Left lung (tissue), 10 donors: ENCODE data around the gene ADAMTSL5. TPM values are rescaled to one million over a fixed set of nuclear protein-coding genes. Genes with fewer than 3 reads are reported as not detected.

ENCODE experiments used
- ATAC-seq: fragments of 200-7000 bp; cut with Tn5 transposase; one replicate; pipeline ENCODE4 v1.9.1; 2020; ENCODE audit warnings: moderate library complexity
- DNase-seq, 4 donors: peaks; one replicate each; pipeline ENCODE4 v3.0.0-alpha.2; 2013 to 2020
- H3K27ac ChIP-seq, 2 donors: fragments of 200-600 bp; sonication (generic) in 1 of 2; one replicate each; pipeline versions ENCODE4 v1.5.0 to v1.8.0; 2020 to 2021
- H3K27me3 ChIP-seq, 2 donors: fragments of 200-600 bp; sonication (generic) in 1 of 2; one replicate each; pipeline versions ENCODE4 v1.5.0 to v1.8.0; 2020 to 2021
- H3K36me3 ChIP-seq, 2 donors: fragments of 200-600 bp; sonication (generic) in 1 of 2; one replicate each; pipeline versions ENCODE4 v1.5.0 to v1.8.0; 2020 to 2021
- H3K4me1 ChIP-seq, 2 donors: fragments of 200-600 bp; one replicate each; pipeline ENCODE4 v1.8.0; 2021
- H3K4me3 ChIP-seq, 2 donors: fragments of 200-600 bp; sonication (generic) in 1 of 2; one replicate each; pipeline versions ENCODE4 v1.5.0 to v1.8.0; 2020 to 2021; ENCODE audit warnings: mild to moderate bottlenecking in 1 of 2
- H3K9me3 ChIP-seq, 2 donors: fragments of 200-600 bp; sonication (generic) in 1 of 2; one replicate each; pipeline versions ENCODE4 v1.5.0 to v1.8.0; 2020 to 2021
- intact Hi-C, 2 donors: fragments of 100-400 bp; cut with DNase I; formaldehyde crosslinking; loops; one replicate each; pipeline versions ENCODE4 v1.11.2 to v1.14.2; 2022
- polyA plus RNA-seq, 6 donors: library from polyadenylated mRNA; unstranded; fragments of 120-200 nt; gene quantifications; one replicate each; pipeline ENCODE4 v1.2.1, GENCODE V29; 2013; ENCODE audit not compliant: insufficient read length in 6 of 6
- total RNA-seq, 2 donors: library from RNA; stranded (reverse); fragmentation: NEBNext Ultra II Directional; extraction: Animal tissue kit (Norgen Biotek cat#: 25700); gene quantifications; one replicate each; pipeline ENCODE4 v1.2.1, GENCODE V29; 2021
- TF ChIP-seq, protein P1 (sequence below), 2 donors: fragments of 200-600 bp; sonication (generic) in 1 of 2; IDR thresholded peaks; one replicate each; pipeline versions ENCODE4 v1.5.0 to v1.8.0; 2021; ENCODE audit warnings: antibody characterized with exemption in 2 of 2
- donor health status: DM: no; HTN: yes; CAD: no.
- donor health status: DM: no; HTN: no; CAD: no.

ADAMTSL5 gene
- total and polyA plus RNA-seq, 8 donors, result 0.32 to 5.3 (median 0.60) TPM

DNA sequence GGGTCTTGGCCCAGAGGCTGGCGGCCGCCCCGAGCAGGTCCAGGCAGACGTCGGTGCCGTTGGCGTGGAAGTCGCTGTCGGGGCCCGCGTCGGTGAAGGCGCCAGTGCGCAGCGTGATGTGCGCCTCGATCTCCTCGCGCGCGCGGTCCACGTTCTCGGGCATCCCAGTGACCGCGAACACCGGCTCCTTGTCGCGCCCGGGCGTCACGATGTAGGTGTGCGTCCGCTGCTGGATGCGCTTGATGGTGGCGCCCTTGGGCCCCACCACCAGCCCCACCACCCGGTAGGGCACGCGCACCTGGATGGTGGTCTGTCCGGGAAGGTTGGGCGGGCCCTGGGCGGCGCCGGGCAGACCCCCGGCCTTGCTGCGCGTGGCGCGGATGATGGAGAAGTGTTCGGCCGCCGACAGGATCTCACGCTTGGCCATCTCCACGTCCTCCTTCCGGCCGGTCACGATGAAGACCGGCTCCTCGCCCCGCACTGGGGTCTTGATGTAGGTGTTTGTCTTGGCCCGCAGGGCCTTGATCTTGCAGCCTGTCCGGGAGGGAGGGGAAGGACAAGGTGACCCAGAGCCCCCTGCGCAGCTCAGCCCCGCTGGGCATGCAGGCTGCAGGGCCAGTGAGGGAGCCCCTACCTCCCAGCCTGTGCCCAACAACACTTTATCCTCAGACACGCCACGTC is 43.7 kb upstream of the ADAMTSL5 start:
- no peak for ATAC-seq
- intact Hi-C loops, result no loop called here
- TF ChIP-seq, protein P1, sequence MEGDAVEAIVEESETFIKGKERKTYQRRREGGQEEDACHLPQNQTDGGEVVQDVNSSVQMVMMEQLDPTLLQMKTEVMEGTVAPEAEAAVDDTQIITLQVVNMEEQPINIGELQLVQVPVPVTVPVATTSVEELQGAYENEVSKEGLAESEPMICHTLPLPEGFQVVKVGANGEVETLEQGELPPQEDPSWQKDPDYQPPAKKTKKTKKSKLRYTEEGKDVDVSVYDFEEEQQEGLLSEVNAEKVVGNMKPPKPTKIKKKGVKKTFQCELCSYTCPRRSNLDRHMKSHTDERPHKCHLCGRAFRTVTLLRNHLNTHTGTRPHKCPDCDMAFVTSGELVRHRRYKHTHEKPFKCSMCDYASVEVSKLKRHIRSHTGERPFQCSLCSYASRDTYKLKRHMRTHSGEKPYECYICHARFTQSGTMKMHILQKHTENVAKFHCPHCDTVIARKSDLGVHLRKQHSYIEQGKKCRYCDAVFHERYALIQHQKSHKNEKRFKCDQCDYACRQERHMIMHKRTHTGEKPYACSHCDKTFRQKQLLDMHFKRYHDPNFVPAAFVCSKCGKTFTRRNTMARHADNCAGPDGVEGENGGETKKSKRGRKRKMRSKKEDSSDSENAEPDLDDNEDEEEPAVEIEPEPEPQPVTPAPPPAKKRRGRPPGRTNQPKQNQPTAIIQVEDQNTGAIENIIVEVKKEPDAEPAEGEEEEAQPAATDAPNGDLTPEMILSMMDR (IDR thresholded peaks at IDR 0.05), result no peak

DNA sequence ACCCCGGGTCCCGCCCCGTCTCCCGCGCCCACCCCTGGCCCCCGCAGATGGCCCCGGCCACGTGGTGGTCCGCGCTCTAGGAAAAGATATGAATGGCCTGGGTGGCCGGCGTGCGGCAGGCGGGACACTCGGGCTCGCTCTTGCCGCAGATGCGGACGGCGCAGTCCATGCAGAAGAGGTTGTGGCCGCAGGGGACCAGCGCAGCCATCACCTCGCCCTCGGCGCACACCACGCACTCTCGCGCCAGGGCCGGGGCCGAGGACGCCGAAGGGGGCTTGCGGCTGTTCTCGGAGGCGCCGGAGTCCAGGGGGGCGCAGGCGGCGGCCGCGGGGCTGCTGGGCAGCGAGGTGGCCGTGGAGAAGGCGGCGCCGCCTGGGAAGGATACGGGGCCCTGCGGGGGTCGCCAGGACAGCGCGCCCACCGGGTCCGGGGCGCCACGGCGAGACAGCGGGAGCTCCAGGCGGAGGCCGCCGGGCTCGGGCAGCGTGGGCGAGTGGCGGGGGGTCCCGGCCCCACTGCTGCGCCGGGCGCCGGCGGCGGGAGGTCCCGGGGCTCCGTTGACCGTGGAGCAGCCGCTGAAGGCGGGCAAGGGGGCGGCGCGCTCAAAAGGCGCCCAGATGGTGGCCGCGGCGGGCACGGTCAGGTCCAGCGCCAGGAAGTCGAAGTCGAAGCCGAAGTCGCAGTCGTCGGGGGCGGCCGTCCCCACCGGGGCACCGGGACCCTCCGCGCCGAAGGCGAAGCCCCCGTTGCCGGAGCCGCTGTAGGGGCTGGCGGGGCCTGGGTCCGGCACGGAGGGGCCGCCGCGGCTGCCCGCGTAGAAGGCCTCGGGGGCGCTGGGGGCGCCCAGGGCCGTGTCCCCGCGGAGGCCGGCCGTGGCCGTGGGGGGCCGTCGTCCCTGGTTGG is 42.9 kb upstream of the ADAMTSL5 start:
- intact Hi-C loops, result no loop called here
- no peak for DNase-seq

More for the DNA sequence above, 43.7 kb upstream of the ADAMTSL5 start:
- Histone ChIP-seq H3K27ac (no peak overlapping the region), H3K27me3 (no peaks in the 10 kb centered on the region), H3K4me1 (no peaks in the 10 kb centered on the region), H3K36me3 (peaks cover 0 to 18% of the 10 kb centered on the region in 2 donors), H3K9me3 (no peaks in the 10 kb centered on the region), H3K4me3 (no peak overlapping the region)
- DNase-seq, result no peak

DNA sequence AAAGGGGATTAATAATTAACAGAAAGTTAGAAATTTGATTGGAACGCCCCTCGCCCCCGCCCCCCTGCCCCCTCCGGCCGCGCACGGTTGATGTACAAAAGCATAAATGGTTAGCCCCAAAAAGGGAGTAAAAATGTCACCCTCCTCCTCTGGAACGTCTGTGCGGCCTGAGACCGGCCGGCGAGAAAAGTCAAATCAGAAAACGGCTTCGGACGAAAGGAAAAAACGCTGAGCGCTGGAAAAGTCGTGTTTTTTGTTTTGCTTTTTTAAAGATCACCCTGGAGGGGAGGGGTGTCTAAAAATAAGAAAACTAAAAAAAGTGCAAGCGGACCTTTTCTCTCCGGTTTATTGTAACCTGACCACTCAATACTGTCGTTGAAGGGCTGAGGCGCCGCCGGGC is 42.1 kb upstream of the ADAMTSL5 start:
- Histone ChIP-seq H3K27me3 (no peaks in the 10 kb centered on the region), H3K27ac (no peak overlapping the region), H3K4me1 (no peaks in the 10 kb centered on the region), H3K9me3 (no peaks in the 10 kb centered on the region), H3K4me3 (no peak overlapping the region), H3K36me3 (peaks cover 0 to 18% of the 10 kb centered on the region in 2 donors)
- TF ChIP-seq, protein P1 (IDR thresholded peaks at IDR 0.05), result no peak
- ATAC-seq, result no peak
- intact Hi-C loops, result no loop called here
- no peak for DNase-seq

More for the DNA sequence above, 42.9 kb upstream of the ADAMTSL5 start:
- Histone ChIP-seq H3K27me3 (no peaks in the 10 kb centered on the region), H3K36me3 (peaks cover 0 to 18% of the 10 kb centered on the region in 2 donors), H3K4me3 (no peak overlapping the region), H3K9me3 (no peaks in the 10 kb centered on the region), H3K27ac (no peak overlapping the region), H3K4me1 (no peaks in the 10 kb centered on the region)
- TF ChIP-seq, protein P1 (IDR thresholded peaks at IDR 0.05), result no peak
- ATAC-seq, result no peak

DNA sequence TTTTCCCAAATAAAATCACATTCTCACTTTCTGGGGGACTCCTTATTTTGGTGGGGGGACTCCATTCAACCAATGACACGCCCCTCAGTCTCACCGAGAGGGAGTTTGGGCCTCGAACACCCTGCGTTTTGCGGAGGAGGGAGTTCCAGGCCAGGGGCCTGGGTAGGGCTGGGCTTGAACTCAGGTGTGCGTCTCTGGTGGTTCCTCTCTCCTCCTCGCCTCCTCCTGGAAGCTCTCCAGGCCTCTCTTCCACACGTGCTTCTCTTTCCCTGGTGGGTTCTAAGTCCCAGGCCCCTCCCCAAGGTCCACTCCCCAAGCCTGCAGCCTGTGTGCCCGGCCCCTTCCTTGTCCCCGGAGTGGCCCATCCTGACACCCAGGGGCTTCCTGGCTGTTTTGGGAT is 40.6 kb upstream of the ADAMTSL5 start:
- H3K4me3 ChIP-seq, result no peak overlapping the region
- no peak for DNase-seq
- no peaks in the 10 kb centered on the region for H3K4me1 ChIP-seq
- H3K27ac ChIP-seq, result no peak overlapping the region
- no peaks in the 10 kb centered on the region for H3K27me3 ChIP-seq
- H3K36me3 ChIP-seq, result peaks cover 0 to 18% of the 10 kb centered on the region in 2 donors
- no peak for ATAC-seq
- intact Hi-C loops, result no loop called here
- TF ChIP-seq, protein P1 (IDR thresholded peaks at IDR 0.05), result no peak
- H3K9me3 ChIP-seq, result no peaks in the 10 kb centered on the region
